ENCODE measurements around the gene TMEM150A. TPM values are rescaled to one million over a fixed set of nuclear protein-coding genes. Genes with fewer than 3 reads are reported as not detected.

Gene TMEM150A
- total and polyA plus RNA-seq, 2 of the 13 experiments (the other 11 are each of a cell fraction or from before 2014, with no cell fraction given), result 30.1 to 70.4 TPM

GRCh38 chr2:85602476-85603234 lies at the start of gene TMEM150A (continued):
- TF ChIP-seq TRIM22 (IDR thresholded peaks at IDR 0.05) (no peak), ZFP1 (CRISPR knock-in tag; IDR thresholded peaks at IDR 0.05) (0 out of 2 replicates have a peak, but pooled peaks have one; percentile 4), FOXK1 (CRISPR knock-in tag; IDR thresholded peaks at IDR 0.05; ENCODE audit: borderline replicate concordance, low read depth) (peak; percentile 73; the same call in 1 of the 2 replicates), NR3C1 (CRISPR knock-in tag; IDR thresholded peaks at IDR 0.05) (no peak), ZNF446 (CRISPR knock-in tag; IDR thresholded peaks at IDR 0.05) (peak; percentile 62; the same call in 1 of the 2 replicates), ZNF10 (CRISPR knock-in tag; IDR thresholded peaks at IDR 0.05; ENCODE audit: borderline replicate concordance, low read depth) (no peak), ZNF414 (CRISPR knock-in tag; IDR thresholded peaks at IDR 0.05) (0 out of 2 replicates have a peak, but pooled peaks have one; percentile 78), ZNF780A (CRISPR knock-in tag; IDR thresholded peaks at IDR 0.05) (no peak), ZNF562 (CRISPR knock-in tag; IDR thresholded peaks at IDR 0.05; ENCODE audit: borderline replicate concordance) (no peak), SP1 (IDR thresholded peaks at IDR 0.05) (no peak), SP1 (CRISPR knock-in tag; IDR thresholded peaks at IDR 0.05) (peak; percentile 59; the same call in 1 of the 2 replicates), FOXJ3 (CRISPR knock-in tag; IDR thresholded peaks at IDR 0.05; ENCODE audit: borderline replicate concordance) (no peak), GABPB1 (CRISPR knock-in tag; IDR thresholded peaks at IDR 0.05) (peak; percentile 87), ATAD3A (CRISPR knock-in tag; IDR thresholded peaks at IDR 0.05) (no peak), ZGPAT (CRISPR knock-in tag; IDR thresholded peaks at IDR 0.05) (no peak), ZNF576 (CRISPR knock-in tag; IDR thresholded peaks at IDR 0.05) (peak; percentile 80; the same call in 1 of the 2 replicates), ZNF224 (CRISPR knock-in tag; IDR thresholded peaks at IDR 0.05) (no peak), ARID5B (CRISPR knock-in tag; IDR thresholded peaks at IDR 0.05) (peak; percentile 23; the same call in 1 of the 2 replicates), HNF1B (CRISPR knock-in tag; IDR thresholded peaks at IDR 0.05) (peak; percentile 60; the same call in 1 of the 2 replicates), ZNF678 (CRISPR knock-in tag; IDR thresholded peaks at IDR 0.05) (no peak), CEBPG (CRISPR knock-in tag; IDR thresholded peaks at IDR 0.05) (peak; percentile 49; the same call in 1 of the 2 replicates)
